Mesodermal cell (in vitro differentiated cells): ENCODE results near the gene SEC22C.
A peak's percentile ranks its signal among the peaks of the same experiment; 100 is the strongest.
"Not testable (repeated sequence)": the region's sequence is repeated elsewhere in the genome, so short reads cannot be mapped to it uniquely, and the experiment has no call there.

Experiments
- H3K27ac ChIP-seq: 2 replicates; pipeline ENCODE4 v1.7.0; 2013; ENCODE audit warnings: mild to moderate bottlenecking, low read depth, low read length, moderate library complexity; ENCODE audit not compliant: severe bottlenecking
- H3K36me3 ChIP-seq: 2 replicates; pipeline ENCODE4 v1.7.1; 2013; ENCODE audit warnings: mild to moderate bottlenecking, low read length, moderate library complexity; ENCODE audit not compliant: control insufficient read depth, insufficient read depth
- H3K4me1 ChIP-seq: one replicate; pipeline ENCODE4 v1.7.1; 2013; ENCODE audit warnings: mild to moderate bottlenecking, low read length; ENCODE audit not compliant: insufficient read depth, control insufficient read depth, poor library complexity, severe bottlenecking
- H3K4me3 ChIP-seq: 2 replicates; pipeline ENCODE4 v1.7.0; 2013; ENCODE audit warnings: low read length, control low read depth, mild to moderate bottlenecking; ENCODE audit not compliant: insufficient read depth, poor library complexity, severe bottlenecking; ENCODE audit errors: extremely low read depth
- H3K9me3 ChIP-seq: 2 replicates; pipeline ENCODE4 v1.7.1; 2013; ENCODE audit warnings: mild to moderate bottlenecking, low read length, moderate library complexity; ENCODE audit not compliant: control insufficient read depth
- WGBS, 2 experiments: methylation state at CpG; one replicate each; pipeline ENCODE4 v1.1.5; 2013; ENCODE audit warnings: missing lambda C conversion rate in 2 of 2; ENCODE audit not compliant: insufficient coverage in 2 of 2; 5-methylcytosine and 5-hydroxymethylcytosine counted together

The SEC22C gene

DNA sequence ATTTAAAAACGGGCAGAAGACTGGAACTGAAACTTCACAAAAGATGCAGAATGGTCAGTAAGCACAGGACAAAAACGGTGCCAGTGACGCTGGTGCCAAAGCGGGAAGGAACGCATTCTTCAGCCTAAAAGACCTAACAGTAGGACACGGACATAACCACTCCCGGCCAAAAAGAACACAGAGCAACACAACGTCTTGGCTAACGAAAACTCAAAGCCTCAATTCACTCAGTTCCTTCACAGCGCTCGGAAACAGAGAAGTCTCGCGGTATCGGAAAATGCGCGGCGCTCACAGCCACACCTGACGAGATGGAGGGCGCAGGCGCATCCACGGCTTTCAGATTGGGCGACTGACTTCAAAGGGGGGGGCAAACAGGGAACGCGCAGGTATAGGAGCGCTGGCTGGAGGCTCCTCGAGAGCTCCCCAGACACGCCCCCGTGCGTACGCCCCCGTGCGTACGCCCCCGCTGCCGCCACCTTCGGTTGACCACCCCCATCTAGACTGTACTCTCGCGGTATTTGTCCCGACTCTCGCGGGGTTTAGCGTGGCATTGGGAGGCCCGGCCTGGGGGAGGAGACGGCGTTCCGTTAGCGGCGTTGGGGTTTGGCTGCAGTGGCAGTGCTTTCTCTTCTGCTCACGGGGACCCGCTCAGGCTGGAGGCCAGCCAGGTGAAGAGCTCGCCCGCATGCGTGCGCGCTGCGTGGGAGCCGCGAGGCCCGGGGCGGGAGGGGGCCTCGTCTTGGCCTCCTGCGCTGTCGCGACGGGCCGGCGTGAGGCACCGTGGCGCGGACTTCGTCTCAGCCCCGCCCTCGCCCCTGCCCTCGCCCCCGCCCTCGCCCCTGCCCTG, 18.6 kb upstream of the SEC22C start, which contains the start of gene NKTR:
Gene NKTR, plus strand, starts transcription at position 576 of the 847 bp plus-strand sequence. CDS start 321 bp downstream, outside the sequence.
- WGBS, 2 experiments: 0 to 1% methylated on average over 49 to 52 of the region's 76 CpGs
- H3K4me3 ChIP-seq: peak within 1 kb of the TSS; percentile 88
- H3K36me3 ChIP-seq: peaks cover 39% of the 10 kb centered on the region
- peak within 1 kb of the TSS; percentile 94 for H3K27ac ChIP-seq
- H3K9me3 ChIP-seq: no peaks in the 10 kb centered on the region
- H3K4me1 ChIP-seq: peaks cover 4% of the 10 kb centered on the region

DNA sequence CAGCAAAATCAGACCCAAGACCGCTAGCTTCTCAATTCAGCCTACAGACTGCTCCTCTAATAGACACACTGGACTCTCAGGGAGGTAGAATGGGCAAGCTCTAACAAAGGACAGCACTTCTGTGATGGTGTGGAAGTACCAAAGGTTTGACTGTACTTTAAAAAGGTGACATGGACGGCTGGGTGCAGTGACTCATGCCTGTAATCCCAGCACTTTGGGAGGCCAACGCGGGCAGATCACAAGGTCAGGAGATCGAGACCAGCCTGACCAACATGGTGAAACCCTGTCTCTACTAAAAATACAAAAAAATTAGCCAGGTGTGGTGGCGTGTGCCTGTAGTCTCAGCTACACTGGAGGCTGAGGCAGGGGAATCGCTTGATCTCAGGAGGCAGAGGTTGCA, 15.3 kb upstream of the SEC22C start:
- not testable (repeated sequence) for H3K9me3 ChIP-seq

DNA sequence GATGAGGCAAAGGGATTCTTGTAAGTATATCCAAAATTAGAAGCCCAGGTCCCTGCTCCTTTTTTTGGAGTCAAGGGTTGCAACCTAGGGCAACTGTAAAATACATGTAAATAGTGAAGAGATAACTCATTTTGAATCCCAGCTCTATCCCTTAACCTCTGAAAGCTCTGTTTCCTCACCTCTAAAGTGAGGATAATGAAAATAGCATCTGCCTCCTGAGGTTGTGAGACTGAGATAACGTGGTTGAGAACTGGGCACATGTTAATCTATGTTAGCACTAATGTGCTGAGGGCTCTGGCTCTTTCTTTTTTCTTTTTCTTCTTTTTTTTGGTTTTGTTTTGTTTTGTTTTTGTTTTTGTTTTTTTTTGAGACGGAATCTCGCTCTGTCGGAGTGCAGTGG, 13.9 kb upstream of the SEC22C start:
- Histone ChIP-seq H3K4me1 (no peaks in the 10 kb centered on the region), H3K36me3 (peaks cover 44% of the 10 kb centered on the region)
- WGBS, 2 experiments: 80% methylated on average over 3 of the region's 4 CpGs; no CpG with 5 or more reads in 1 of the 2 experiments

More for the DNA sequence above, 15.3 kb upstream of the SEC22C start:
- H3K36me3 ChIP-seq: peaks cover 46% of the 10 kb centered on the region
- 89 to 92% methylated on average over 6 to 7 of the region's 7 CpGs for WGBS, 2 experiments
- H3K4me3 ChIP-seq, H3K27ac ChIP-seq, H3K4me1 ChIP-seq: not testable (repeated sequence)

DNA sequence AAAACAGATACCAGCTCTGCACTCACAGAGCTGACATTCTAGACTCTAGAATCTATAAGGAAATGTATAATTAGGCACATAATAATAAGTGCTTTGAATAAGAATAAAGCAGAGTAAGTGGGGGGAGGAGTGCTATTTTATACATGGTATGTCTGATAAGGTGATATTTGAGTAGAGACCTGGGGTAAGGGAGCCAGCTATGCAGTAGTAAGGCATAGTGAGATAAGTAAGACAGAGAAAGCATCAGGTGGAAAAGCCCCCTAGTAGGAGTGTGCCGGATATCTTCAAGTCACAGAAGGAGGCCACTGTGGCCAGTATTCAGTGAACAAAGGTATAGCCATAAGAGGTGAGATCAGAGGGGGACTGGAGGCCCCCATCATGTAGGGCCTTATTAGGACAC, 11.9 kb upstream of the SEC22C start:
- Histone ChIP-seq H3K4me1 (no peaks in the 10 kb centered on the region), H3K9me3 (no peaks in the 10 kb centered on the region), H3K27ac (no peak overlapping the region), H3K4me3 (no peak overlapping the region), H3K36me3 (peaks cover 44% of the 10 kb centered on the region)
- 93 to 100% methylated on average over 1 of the region's 1 CpG for WGBS, 2 experiments

More for the DNA sequence above, 13.9 kb upstream of the SEC22C start:
- no peaks in the 10 kb centered on the region for H3K9me3 ChIP-seq
- H3K27ac ChIP-seq: no peak overlapping the region
- H3K4me3 ChIP-seq: no peak overlapping the region

DNA sequence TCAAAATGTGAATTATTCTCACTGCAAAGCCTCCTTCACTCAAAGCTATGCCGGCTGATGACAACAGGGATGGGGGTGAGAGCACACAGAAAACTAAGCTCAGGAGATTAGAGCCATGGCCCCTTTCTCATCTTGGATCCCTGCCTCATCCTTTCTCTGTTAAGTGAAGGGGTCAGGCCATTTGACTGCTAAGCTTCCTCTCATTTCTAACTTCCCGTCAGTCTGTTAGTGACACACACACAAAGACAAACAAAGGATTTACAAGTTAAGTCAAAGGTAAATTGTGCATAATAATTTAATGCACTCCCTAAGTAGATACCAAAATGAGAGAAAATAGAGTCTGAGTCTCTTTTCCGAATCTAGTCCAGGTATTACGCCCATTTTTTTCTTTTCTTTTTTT, 10.0 kb upstream of the SEC22C start:
- H3K36me3 ChIP-seq: peaks cover 37% of the 10 kb centered on the region
- H3K9me3 ChIP-seq: no peaks in the 10 kb centered on the region
- no peaks in the 10 kb centered on the region for H3K4me1 ChIP-seq
- WGBS, 2 experiments: 85 to 86% methylated on average over 2 of the region's 4 CpGs
- peak overlapping the region; percentile 60 for H3K4me3 ChIP-seq
- H3K27ac ChIP-seq: no peak overlapping the region

DNA sequence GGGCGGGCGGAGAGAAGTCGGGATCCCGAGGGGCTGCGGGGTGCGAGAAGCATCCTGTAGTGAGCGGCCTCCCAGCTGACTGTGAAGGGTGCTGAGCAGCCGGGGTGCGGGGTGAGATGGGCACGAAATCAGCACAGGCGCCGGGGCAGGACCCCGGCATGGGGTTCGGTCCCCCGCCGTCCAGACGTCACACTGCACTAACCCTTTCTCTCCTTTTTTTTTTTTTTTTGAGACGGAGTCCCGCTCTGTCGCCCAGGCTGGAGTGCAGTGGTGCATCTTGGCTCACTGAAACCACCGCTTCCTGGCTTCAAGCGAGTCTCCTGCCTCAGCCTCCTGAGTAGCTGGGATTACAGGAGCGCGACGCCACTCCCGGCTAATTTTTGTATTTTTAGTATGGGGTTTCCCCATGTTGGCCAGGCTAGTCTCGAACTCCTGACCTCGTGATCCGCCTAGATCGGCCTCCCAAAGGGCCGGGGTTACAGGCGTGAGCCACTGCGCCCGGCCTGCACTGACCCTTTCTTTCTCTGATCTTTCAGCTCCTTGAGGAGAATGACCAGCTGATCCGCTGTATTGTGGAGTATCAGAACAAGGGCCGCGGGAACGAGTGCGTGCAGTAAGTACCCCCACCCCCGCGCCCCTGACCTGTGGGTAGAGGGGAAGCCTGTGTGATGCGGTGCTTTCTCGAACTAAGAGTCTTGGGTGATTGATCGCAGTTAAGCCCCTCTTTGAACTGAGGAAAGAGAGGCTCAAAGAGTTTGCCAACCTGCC, 9.4 kb upstream of the SEC22C start:
- H3K4me1 ChIP-seq: no peaks in the 10 kb centered on the region
- 9 to 12% methylated on average over 29 to 30 of the region's 44 CpGs for WGBS, 2 experiments
- peak overlapping the region; percentile 60 for H3K4me3 ChIP-seq
- peak overlapping the region; percentile 30 for H3K27ac ChIP-seq
- H3K36me3 ChIP-seq: peaks cover 33% of the 10 kb centered on the region
- no peaks in the 10 kb centered on the region for H3K9me3 ChIP-seq

DNA sequence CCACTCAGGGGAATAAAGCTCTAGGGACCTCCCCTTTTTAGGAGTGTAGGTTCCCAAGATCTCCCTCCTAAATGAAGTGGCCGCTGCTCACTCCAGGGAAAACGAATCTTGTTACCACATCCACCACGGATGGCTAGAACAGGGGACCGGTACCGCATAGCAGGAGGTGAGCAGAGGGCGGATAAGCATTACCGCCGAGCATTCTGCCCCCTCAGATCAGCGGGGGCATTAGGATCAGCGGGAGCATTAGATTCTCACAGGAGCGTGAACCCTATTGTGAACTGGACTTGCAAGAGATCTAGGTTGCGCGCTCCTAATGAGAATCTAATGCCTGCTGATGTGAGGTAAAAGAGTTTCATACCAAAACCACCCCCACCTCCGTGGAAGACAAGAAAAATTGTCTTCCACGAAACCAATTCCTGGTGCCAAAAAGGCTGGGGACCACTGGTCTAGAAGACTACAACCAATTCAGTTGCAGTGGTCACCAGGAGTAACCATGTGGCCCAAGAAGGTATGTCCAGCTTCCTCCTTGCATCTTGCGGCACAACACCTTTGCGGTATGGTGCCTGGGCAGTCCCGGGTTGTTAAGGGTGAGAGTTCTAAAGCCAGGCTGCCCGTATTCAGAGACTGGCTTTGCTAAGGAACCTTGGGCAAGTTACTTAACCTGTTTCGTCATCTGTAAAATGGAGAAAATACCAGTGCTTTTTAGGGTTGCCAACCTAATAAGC, 7.8 kb upstream of the SEC22C start:
- peaks cover 21% of the 10 kb centered on the region for H3K36me3 ChIP-seq
- H3K4me1 ChIP-seq: no peaks in the 10 kb centered on the region
- H3K4me3 ChIP-seq: no peak overlapping the region
- H3K27ac ChIP-seq: no peak overlapping the region
- H3K9me3 ChIP-seq: no peaks in the 10 kb centered on the region
- 95 to 99% methylated on average over 15 to 17 of the region's 20 CpGs for WGBS, 2 experiments

DNA sequence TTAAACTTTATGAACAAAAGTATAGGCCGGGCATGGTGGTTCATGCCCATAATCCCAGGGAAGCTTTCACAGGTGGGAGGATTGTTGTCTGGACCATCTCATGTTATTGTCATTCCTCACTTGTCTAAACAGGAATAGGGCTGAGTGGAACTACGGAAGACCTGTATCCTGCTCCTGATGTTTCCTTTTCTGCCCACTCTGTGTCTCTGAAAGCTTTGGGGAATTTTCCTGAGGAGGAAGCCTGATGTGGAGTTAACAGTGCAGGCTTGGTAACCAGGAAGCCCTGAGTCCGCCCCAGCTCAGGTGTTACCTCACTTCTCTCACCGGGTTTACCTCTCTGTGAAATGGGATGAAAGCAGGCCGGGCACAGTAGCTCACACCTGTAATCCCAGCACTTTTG, 6.9 kb upstream of the SEC22C start:
- WGBS, 2 experiments: 90 to 93% methylated on average over 4 of the region's 5 CpGs
- Histone ChIP-seq H3K4me3 (no peak overlapping the region), H3K27ac (no peak overlapping the region), H3K9me3 (no peaks in the 10 kb centered on the region), H3K36me3 (peaks cover 12% of the 10 kb centered on the region), H3K4me1 (no peaks in the 10 kb centered on the region)

DNA sequence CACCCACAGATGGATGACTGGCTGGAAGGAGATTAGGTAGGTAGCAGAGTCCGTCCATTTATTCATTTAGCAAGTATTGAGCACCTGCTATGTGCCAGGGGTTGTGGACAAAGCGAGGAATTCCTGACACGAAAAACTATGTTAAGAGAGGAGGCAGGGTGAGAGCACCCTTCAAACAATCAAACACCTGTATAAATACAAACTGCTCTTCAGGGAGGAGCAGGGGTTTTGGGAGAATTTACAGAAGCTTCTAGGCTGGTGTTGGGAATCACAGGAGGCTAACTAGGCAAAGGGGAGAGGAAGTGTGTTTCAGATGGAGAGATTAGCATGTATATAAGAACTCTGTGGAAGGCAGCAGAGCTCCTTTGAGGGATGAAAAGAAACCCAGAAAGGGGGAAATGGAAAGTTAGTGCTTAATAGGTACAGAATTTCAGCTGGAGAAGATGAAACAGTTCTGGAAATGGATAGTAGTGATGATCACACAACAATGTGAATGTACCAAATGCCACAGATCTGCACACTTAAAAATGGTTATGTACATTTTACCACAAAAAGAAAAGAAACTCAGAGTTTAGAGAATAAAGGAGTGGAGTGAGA, 805 bp upstream of the SEC22C start:
- H3K27ac ChIP-seq: peak overlapping the region; percentile 83
- WGBS, 2 experiments: 0% methylated on average over 1 of the region's 3 CpGs; no CpG with 5 or more reads in 1 of the 2 experiments

DNA sequence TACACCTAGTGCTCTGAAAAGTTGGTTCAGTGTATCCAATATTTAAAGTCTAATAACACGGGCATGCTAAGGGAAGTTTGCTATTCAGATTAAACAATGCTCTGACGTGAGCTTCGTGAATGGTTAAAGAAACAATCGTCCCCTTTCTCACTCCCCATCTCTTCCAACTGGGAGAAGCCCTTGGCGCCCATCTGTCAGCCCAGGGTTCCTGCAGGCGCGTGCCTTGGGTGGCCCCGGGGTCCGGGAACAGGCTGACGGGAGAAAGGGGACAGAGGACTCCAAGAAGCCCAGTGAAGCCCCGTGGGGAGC, 413 bp downstream of the SEC22C start:
- H3K36me3 ChIP-seq: peaks cover 14% of the 10 kb centered on the region
- no peaks in the 10 kb centered on the region for H3K9me3 ChIP-seq
- WGBS, 2 experiments: 0% methylated on average over 1 to 5 of the region's 11 CpGs
- peak overlapping the region; percentile 83 for H3K27ac ChIP-seq
- peak overlapping the region; percentile 71 for H3K4me3 ChIP-seq
- peaks cover 4% of the 10 kb centered on the region for H3K4me1 ChIP-seq

More for the DNA sequence above, 805 bp upstream of the SEC22C start:
- Histone ChIP-seq H3K4me1 (peaks cover 4% of the 10 kb centered on the region), H3K9me3 (no peaks in the 10 kb centered on the region), H3K4me3 (peak overlapping the region; percentile 71), H3K36me3 (peaks cover 8% of the 10 kb centered on the region)
